HCT116 (cell line): ENCODE data around the gene MED9. TPM values are rescaled to one million over a fixed set of nuclear protein-coding genes. Genes with fewer than 3 reads are reported as not detected.

ENCODE experiments used
- ATAC-seq: fragments of 200-7000 bp; cut with Tn5 transposase; 2 replicates; pipeline ENCODE4 v1.9.1; 2020; ENCODE audit warnings: mild to moderate bottlenecking, moderate library complexity
- BruUV-seq: library from RNA; stranded (reverse); fragments of 400-500 nt; replicated peaks from 2 replicates; lab custom pipeline; 2021; lab: Mats Ljungman, UMichigan
- CTCF ChIA-PET: fragments of 300-600 bp; sonication (Branson Sonifier 250); formaldehyde crosslinking; loops from one replicate; lab custom pipeline; 2021; ENCODE audit warnings: antibody characterized with exemption; lab: Charles Lee
- POLR2A ChIA-PET: fragments of 300-600, 350-600 bp; sonication (Branson Sonifier 250); formaldehyde crosslinking; loops from one replicate; lab custom pipeline; 2021; ENCODE audit warnings: antibody characterized with exemption; lab: Charles Lee
- RAD21 ChIA-PET, 2 experiments: fragments of 300-600 bp; sonication (Branson Sonifier 250); formaldehyde crosslinking; loops; one replicate each; lab custom pipeline; 2023; ENCODE audit warnings: low total read pairs in 2 of 2; ENCODE audit not compliant: uncharacterized antibody in 2 of 2, unreplicated experiment in 2 of 2, low non-redundant PET in 1 of 2; lab: Charles Lee
- DNase-seq: peaks from one replicate; pipeline ENCODE4 v3.0.0-alpha.2; 2010; ENCODE audit warnings: low read depth, low spot score
- H2AFZ ChIP-seq: fragments of 200-600 bp; shearing (Covaris generic), sonication (generic); 2 replicates; pipeline ENCODE4 v1.6.1; 2017; ENCODE audit warnings: low read depth, mixed run types, mixed read lengths, antibody characterized with exemption, low read length; ENCODE audit not compliant: poor library complexity, severe bottlenecking
- H3K27ac ChIP-seq: 2 replicates; pipeline ENCODE4 v1.5.1; 2012; ENCODE audit warnings: low read depth, low read length
- H3K27me3 ChIP-seq: fragments of 200-600 bp; sonication (generic); 2 replicates; pipeline ENCODE4 v1.6.1; 2016; ENCODE audit warnings: mixed run types, low read length, mixed read lengths; ENCODE audit not compliant: insufficient read depth
- H3K36me3 ChIP-seq, 2 experiments: fragments of 200-500 bp in 1 of 2; fragments of 200-600 bp in 1 of 2; sonication (Bioruptor generic) in 1 of 2; sonication (generic) in 1 of 2; 2 replicates each; pipeline versions ENCODE4 v1.5.1 to v1.6.1; 2014 to 2016; ENCODE audit warnings: low read length in 2 of 2, inconsistent platforms in 1 of 2, mixed read lengths in 1 of 2, mixed run types in 1 of 2; ENCODE audit not compliant: insufficient read depth in 2 of 2, control insufficient read depth in 1 of 2
- H3K4me1 ChIP-seq, 2 experiments: fragments of 200-600 bp in 1 of 2; sonication (generic) in 1 of 2; 2 replicates each; pipeline versions ENCODE4 v1.5.1 to v1.6.1; 2012 to 2017; ENCODE audit warnings: low read length in 2 of 2, inconsistent platforms in 1 of 2, mild to moderate bottlenecking in 1 of 2, mixed read lengths in 1 of 2, mixed run types in 1 of 2, moderate library complexity in 1 of 2; ENCODE audit not compliant: insufficient read depth in 2 of 2, control insufficient read depth in 1 of 2
- H3K4me2 ChIP-seq: fragments of 200-600 bp; sonication (generic); 2 replicates; pipeline ENCODE4 v1.6.1; 2017; ENCODE audit warnings: mixed run types, low read length, mixed read lengths
- H3K4me3 ChIP-seq, 2 experiments: fragments of 200-600 bp in 1 of 2; sonication (generic) in 1 of 2; replicated peaks in 1 of 2; 2 replicates each; pipeline ENCODE4 v1.5.1; 2011 to 2016; ENCODE audit warnings: low read length in 2 of 2, control low read depth in 1 of 2, low read depth in 1 of 2, mild to moderate bottlenecking in 1 of 2, mixed read lengths in 1 of 2, mixed run types in 1 of 2
- H3K79me2 ChIP-seq: fragments of 200-600 bp; sonication (generic); 2 replicates; pipeline ENCODE4 v1.6.1; 2017; ENCODE audit warnings: mild to moderate bottlenecking, mixed run types, low read length, moderate library complexity, mixed read lengths; ENCODE audit not compliant: insufficient read depth
- H3K9ac ChIP-seq: fragments of 200-600 bp; sonication (generic); 2 replicates; pipeline ENCODE4 v1.6.1; 2016; ENCODE audit warnings: low read length, mixed read lengths
- H3K9me2 ChIP-seq: fragments of 200-600 bp; sonication (generic), shearing (Covaris generic); 2 replicates; pipeline ENCODE4 v1.6.1; 2017; ENCODE audit warnings: mixed run types, mild to moderate bottlenecking, moderate library complexity; ENCODE audit not compliant: insufficient read depth
- H3K9me3 ChIP-seq, 2 experiments: fragments of 200-500 bp in 1 of 2; fragments of 200-600 bp in 1 of 2; sonication (Bioruptor generic) in 1 of 2; sonication (generic) in 1 of 2; 2 replicates each; pipeline ENCODE4 v1.6.1; 2014 to 2017; ENCODE audit warnings: low read length in 2 of 2, mixed read lengths in 2 of 2, inconsistent platforms in 1 of 2, low read depth in 1 of 2, mild to moderate bottlenecking in 1 of 2, mixed run types in 1 of 2, moderate library complexity in 1 of 2; ENCODE audit not compliant: control insufficient read depth in 1 of 2, insufficient read depth in 1 of 2
- H4K20me1 ChIP-seq: fragments of 200-600 bp; sonication (generic), shearing (Covaris generic); 2 replicates; pipeline ENCODE4 v1.6.1; 2017; ENCODE audit warnings: mixed run types, mild to moderate bottlenecking, moderate library complexity; ENCODE audit not compliant: insufficient read depth
- CBX3 ChIP-seq: IDR thresholded peaks from 2 replicates; pipeline ENCODE4 v1.6.1; 2012; ENCODE audit warnings: low read depth
- CEBPB ChIP-seq: IDR thresholded peaks from 2 replicates; pipeline ENCODE4 v1.6.1; 2012; ENCODE audit warnings: low read depth
- EGR1 ChIP-seq: IDR thresholded peaks from 2 replicates; pipeline ENCODE4 v1.6.1; 2012; ENCODE audit warnings: low read depth
- EZH2 ChIP-seq: fragments of 200-600 bp; sonication (generic); IDR thresholded peaks from 2 replicates; pipeline ENCODE4 v1.6.1; 2017; ENCODE audit warnings: antibody characterized with exemption, mixed run types
- JUND ChIP-seq: IDR thresholded peaks from 2 replicates; pipeline ENCODE4 v1.6.1; 2012
- REST ChIP-seq: IDR thresholded peaks from 2 replicates; pipeline ENCODE4 v1.6.1; 2012; ENCODE audit warnings: low read depth
- ZBTB33 ChIP-seq: IDR thresholded peaks from 2 replicates; pipeline ENCODE4 v1.6.1; 2011; ENCODE audit warnings: mild to moderate bottlenecking, low read length, moderate library complexity; ENCODE audit not compliant: insufficient replicate concordance; ENCODE audit errors: extremely low read depth
- ZFX ChIP-seq: fragments of 450-650 bp; IDR thresholded peaks from 2 replicates; pipeline ENCODE4 v1.6.1; 2017
- intact Hi-C: fragments of 100-400 bp; cut with micrococcal nuclease; formaldehyde crosslinking; loops from 2 replicates; pipeline ENCODE4 v1.10.0; 2022
- total RNA-seq: library from RNA; stranded (reverse); gene quantifications from one replicate; pipeline ENCODE4 v1.2.1, GENCODE V29; 2021; ENCODE audit not compliant: unreplicated experiment

MED9 gene
- total RNA-seq, 1 experiment from 2014 or later: 13.9 TPM

GRCh38 chr17:17462048-17462824 lies 14.6 kb upstream of the MED9 start:
- Histone ChIP-seq H4K20me1 (no peaks in the 10 kb centered on the region), H3K36me3 (no peaks in the 10 kb centered on the region), H3K9me2 (no peaks in the 10 kb centered on the region), H2AFZ (no peak overlapping the region), H3K4me3 (no peak overlapping the region), H3K9ac (no peak overlapping the region), H3K9me3 (no peaks in the 10 kb centered on the region), H3K79me2 (no peaks in the 10 kb centered on the region), H3K4me1 (no peaks in the 10 kb centered on the region), H3K27ac (no peak overlapping the region), H3K27me3 (peaks cover 12% of the 10 kb centered on the region), H3K4me2 (no peak overlapping the region)
- no peak for DNase-seq
- intact Hi-C loops: no loop called here
- RAD21 ChIA-PET: no interaction called here
- no TSS peak for BruUV-seq
- no peak for TF ChIP-seq JUND
- TF ChIP-seq EGR1: no peak
- no peak for TF ChIP-seq CBX3
- no peak for TF ChIP-seq CEBPB
- no peak for TF ChIP-seq ZFX
- TF ChIP-seq REST: no peak
- no peak for TF ChIP-seq ZBTB33
- no peak for TF ChIP-seq EZH2
- POLR2A ChIA-PET: no interaction called here
- no peak for ATAC-seq
- CTCF ChIA-PET: no interaction called here
